Measurements from ENCODE around the gene CCL18. TPM values are rescaled to one million over a fixed set of nuclear protein-coding genes. Genes with fewer than 3 reads are reported as not detected.

Gene CCL18
- total and polyA plus RNA-seq, 2 of the 8 experiments (the other 6 are each of a cell fraction or from before 2014, with no cell fraction given), result not detected

DNA sequence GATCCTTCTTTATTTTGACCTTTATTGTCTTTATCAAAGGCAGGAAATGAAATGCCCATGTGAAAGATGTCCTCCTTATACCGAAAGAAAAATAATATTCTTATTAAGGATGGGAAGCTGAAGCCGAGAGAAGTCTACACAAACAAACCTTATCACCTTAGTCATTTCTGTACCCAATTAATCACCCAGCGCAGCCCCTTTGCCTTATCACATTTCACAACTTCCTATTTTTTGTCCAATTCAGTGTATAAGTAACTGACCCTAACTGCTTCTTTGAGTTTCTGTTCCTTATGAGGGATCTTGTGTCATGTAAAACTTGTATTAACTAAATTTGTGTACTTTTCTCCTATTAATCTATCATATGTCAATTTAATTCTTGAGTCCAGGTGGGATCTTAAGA lies 29.9 kb upstream of the CCL18 start (continued):
- TF ChIP-seq, protein P1, sequence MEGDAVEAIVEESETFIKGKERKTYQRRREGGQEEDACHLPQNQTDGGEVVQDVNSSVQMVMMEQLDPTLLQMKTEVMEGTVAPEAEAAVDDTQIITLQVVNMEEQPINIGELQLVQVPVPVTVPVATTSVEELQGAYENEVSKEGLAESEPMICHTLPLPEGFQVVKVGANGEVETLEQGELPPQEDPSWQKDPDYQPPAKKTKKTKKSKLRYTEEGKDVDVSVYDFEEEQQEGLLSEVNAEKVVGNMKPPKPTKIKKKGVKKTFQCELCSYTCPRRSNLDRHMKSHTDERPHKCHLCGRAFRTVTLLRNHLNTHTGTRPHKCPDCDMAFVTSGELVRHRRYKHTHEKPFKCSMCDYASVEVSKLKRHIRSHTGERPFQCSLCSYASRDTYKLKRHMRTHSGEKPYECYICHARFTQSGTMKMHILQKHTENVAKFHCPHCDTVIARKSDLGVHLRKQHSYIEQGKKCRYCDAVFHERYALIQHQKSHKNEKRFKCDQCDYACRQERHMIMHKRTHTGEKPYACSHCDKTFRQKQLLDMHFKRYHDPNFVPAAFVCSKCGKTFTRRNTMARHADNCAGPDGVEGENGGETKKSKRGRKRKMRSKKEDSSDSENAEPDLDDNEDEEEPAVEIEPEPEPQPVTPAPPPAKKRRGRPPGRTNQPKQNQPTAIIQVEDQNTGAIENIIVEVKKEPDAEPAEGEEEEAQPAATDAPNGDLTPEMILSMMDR (IDR thresholded peaks at IDR 0.05; ENCODE audit: control extremely low read depth in 1 of 3, insufficient read depth in 1 of 3, low read depth in 1 of 3, low read length in 3 of 3), result no peak
- no peak for TF ChIP-seq SIX5 (IDR thresholded peaks at IDR 0.05; ENCODE audit: low read depth, low read length)

Measured in H1 (cell line).